Measurements from ENCODE around the gene PCSK4.

The PCSK4 gene

DNA sequence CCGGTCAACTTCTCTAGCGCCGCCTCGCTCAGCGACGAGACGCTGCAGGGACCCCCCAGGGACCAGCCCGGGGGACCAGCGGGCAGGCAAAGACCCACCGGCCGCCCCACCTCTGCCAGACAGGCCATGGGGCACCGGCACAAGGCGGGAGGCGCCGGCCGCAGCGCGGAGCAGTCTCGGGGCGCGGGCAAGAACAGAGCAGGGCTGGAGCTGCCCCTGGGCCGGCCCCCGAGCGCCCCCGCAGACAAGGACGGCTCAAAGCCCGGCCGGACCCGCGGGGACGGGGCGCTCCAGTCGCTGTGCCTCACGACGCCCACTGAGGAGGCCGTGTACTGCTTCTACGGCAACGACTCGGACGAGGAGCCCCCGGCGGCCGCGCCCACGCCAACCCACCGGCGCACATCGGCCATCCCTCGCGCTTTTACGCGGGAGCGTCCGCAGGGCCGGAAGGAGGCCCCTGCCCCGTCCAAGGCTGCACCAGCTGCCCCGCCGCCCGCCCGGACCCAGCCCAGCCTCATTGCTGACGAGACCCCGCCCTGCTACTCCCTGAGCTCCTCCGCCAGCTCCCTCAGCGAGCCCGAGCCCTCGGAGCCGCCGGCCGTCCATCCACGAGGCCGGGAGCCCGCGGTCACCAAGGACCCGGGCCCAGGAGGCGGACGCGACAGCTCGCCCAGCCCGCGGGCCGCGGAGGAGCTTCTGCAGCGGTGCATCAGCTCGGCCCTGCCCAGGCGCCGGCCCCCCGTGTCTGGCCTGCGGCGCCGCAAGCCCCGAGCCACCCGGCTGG, 22.5 kb downstream of the PCSK4 start:
- Mint-ChIP-seq H3K4me1 (no peaks in the 10 kb centered on the region), H3K4me3 (no peak overlapping the region), H3K27ac (no peak overlapping the region), H3K36me3 (ENCODE audit: low read depth) (no peaks in the 10 kb centered on the region), H3K27me3 (ENCODE audit: low read depth) (peaks cover 71% of the 10 kb centered on the region), H3K9me3 (no peaks in the 10 kb centered on the region)
- TF ChIP-seq CTCF (IDR thresholded peaks at IDR 0.05; ENCODE audit: unreplicated experiment in 3 of 3) = no peak

DNA sequence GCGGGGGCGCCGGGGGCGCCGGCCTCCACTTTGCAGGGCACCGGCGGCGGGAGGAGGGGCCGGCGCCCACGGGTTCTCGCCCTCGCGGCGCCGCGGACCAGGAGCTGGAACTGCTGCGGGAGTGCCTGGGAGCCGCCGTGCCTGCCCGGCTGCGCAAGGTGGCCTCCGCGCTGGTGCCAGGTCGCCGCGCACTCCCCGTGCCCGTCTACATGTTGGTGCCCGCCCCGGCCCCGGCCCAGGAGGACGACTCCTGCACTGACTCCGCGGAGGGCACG, 23.0 kb downstream of the PCSK4 start:
- Mint-ChIP-seq H3K27me3 (ENCODE audit: low read depth) (peaks cover 71% of the 10 kb centered on the region), H3K36me3 (ENCODE audit: low read depth) (no peaks in the 10 kb centered on the region), H3K4me3 (no peak overlapping the region), H3K27ac (no peak overlapping the region), H3K4me1 (no peaks in the 10 kb centered on the region), H3K9me3 (no peaks in the 10 kb centered on the region)
- no peak for TF ChIP-seq CTCF (IDR thresholded peaks at IDR 0.05; ENCODE audit: unreplicated experiment in 3 of 3)

- H3K27ac Mint-ChIP-seq = no peak overlapping the region
- no peaks in the 10 kb centered on the region for H3K9me3 Mint-ChIP-seq
- peaks cover 65% of the 10 kb centered on the region for H3K27me3 Mint-ChIP-seq (ENCODE audit: low read depth)
- H3K4me1 Mint-ChIP-seq = no peaks in the 10 kb centered on the region
- TF ChIP-seq CTCF (IDR thresholded peaks at IDR 0.05; ENCODE audit: unreplicated experiment in 3 of 3) = no peak
- no peaks in the 10 kb centered on the region for H3K36me3 Mint-ChIP-seq (ENCODE audit: low read depth)
- no peak overlapping the region for H3K4me3 Mint-ChIP-seq
These were observed 23.5 kb downstream of the PCSK4 start for GRCh38 chr19:1466461-1467214.

DNA sequence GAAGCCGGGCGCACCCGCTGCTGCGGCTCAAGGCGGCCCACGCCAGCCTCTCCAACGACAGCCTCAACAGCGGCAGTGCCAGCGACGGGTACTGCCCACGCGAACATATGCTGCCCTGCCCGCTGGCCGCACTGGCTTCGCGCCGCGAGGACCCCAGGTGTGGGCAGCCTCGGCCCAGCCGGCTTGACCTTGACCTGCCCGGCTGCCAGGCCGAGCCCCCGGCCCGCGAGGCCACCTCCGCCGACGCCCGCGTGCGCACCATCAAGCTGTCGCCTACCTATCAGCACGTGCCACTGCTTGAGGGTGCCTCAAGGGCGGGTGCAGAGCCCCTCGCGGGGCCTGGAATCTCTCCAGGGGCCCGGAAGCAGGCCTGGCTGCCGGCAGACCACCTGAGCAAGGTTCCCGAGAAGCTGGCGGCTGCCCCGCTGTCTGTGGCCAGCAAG, 24.1 kb downstream of the PCSK4 start:
- H3K36me3 Mint-ChIP-seq (ENCODE audit: low read depth) = no peaks in the 10 kb centered on the region
- no peak overlapping the region for H3K4me3 Mint-ChIP-seq
- H3K4me1 Mint-ChIP-seq = no peaks in the 10 kb centered on the region
- H3K9me3 Mint-ChIP-seq = no peaks in the 10 kb centered on the region
- TF ChIP-seq CTCF (IDR thresholded peaks at IDR 0.05; ENCODE audit: unreplicated experiment in 3 of 3) = no peak
- H3K27me3 Mint-ChIP-seq (ENCODE audit: low read depth) = peaks cover 59% of the 10 kb centered on the region
- H3K27ac Mint-ChIP-seq = no peak overlapping the region

- TF ChIP-seq CTCF (IDR thresholded peaks at IDR 0.05; ENCODE audit: unreplicated experiment in 3 of 3) = peak; percentile 64 to 69 (median 66)
- Mint-ChIP-seq H3K27ac (no peak overlapping the region), H3K4me1 (no peaks in the 10 kb centered on the region), H3K36me3 (ENCODE audit: low read depth) (no peaks in the 10 kb centered on the region), H3K27me3 (ENCODE audit: low read depth) (peaks cover 53% of the 10 kb centered on the region), H3K4me3 (no peak overlapping the region), H3K9me3 (no peaks in the 10 kb centered on the region)
These were observed 24.7 kb downstream of the PCSK4 start for GRCh38 chr19:1465191-1466016.
